ENCODE measurements around the gene EMC1.

DNA sequence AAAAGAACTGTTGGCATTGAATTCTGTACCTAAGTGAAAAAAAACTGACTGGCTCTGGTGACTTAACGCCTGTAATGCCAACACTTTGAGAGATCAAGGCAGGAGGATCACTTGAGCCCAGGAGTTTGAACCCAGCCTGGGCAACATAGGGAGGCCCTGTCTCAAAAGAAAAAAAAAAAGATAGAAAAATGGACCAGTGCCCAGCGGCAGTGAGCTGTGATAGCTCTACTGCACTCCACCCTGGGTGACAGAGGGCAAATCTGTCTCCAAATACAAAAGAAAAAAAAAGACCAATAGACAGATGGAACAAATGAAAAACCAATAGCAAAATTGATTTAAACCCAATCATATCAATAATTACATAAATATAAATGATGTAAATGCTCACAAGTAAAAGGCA, 37.9 kb upstream of the EMC1 start:
- TF ChIP-seq, protein P1, sequence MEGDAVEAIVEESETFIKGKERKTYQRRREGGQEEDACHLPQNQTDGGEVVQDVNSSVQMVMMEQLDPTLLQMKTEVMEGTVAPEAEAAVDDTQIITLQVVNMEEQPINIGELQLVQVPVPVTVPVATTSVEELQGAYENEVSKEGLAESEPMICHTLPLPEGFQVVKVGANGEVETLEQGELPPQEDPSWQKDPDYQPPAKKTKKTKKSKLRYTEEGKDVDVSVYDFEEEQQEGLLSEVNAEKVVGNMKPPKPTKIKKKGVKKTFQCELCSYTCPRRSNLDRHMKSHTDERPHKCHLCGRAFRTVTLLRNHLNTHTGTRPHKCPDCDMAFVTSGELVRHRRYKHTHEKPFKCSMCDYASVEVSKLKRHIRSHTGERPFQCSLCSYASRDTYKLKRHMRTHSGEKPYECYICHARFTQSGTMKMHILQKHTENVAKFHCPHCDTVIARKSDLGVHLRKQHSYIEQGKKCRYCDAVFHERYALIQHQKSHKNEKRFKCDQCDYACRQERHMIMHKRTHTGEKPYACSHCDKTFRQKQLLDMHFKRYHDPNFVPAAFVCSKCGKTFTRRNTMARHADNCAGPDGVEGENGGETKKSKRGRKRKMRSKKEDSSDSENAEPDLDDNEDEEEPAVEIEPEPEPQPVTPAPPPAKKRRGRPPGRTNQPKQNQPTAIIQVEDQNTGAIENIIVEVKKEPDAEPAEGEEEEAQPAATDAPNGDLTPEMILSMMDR (IDR thresholded peaks at IDR 0.05): no peak
- TF ChIP-seq POLR2A (IDR thresholded peaks at IDR 0.05): no peak

All from thyroid gland (tissue), 4 donors.